WTC11 (cell line): ENCODE results near the gene GET4. TPM values are rescaled to one million over a fixed set of nuclear protein-coding genes. Genes with fewer than 3 reads are reported as not detected.

Experiments used
- ATAC-seq: fragments of 200-7000 bp; cut with Tn5 transposase; 2 replicates; pipeline ENCODE4 v1.10.0; 2021; ENCODE audit warnings: mild to moderate bottlenecking, moderate library complexity
- CTCF ChIA-PET: fragments of 300-600 bp; sonication (Branson Sonifier 250); formaldehyde crosslinking; loops from one replicate; lab custom pipeline; 2021; ENCODE audit warnings: antibody characterized with exemption; lab: Charles Lee
- POLR2A ChIA-PET: fragments of 350-600 bp; sonication (Branson Sonifier 250); formaldehyde crosslinking; loops from one replicate; lab custom pipeline; 2021; ENCODE audit warnings: antibody characterized with exemption; lab: Charles Lee
- DNase-seq: peaks from one replicate; pipeline ENCODE4 v3.0.0; 2021; ENCODE audit warnings: low spot score
- H3K27ac Mint-ChIP-seq: 2 replicates; pipeline ENCODE4 v1.8.0; 2021; ENCODE audit warnings: mixed read lengths
- H3K27me3 Mint-ChIP-seq: 2 replicates; pipeline ENCODE4 v1.8.0; 2021; ENCODE audit warnings: low read depth, mild to moderate bottlenecking, moderate library complexity, mixed read lengths
- H3K36me3 Mint-ChIP-seq: 2 replicates; pipeline ENCODE4 v1.8.0; 2021; ENCODE audit warnings: mixed read lengths
- H3K4me1 Mint-ChIP-seq: 2 replicates; pipeline ENCODE4 v1.8.0; 2022; ENCODE audit warnings: mixed read lengths
- H3K4me3 Mint-ChIP-seq: 2 replicates; pipeline ENCODE4 v1.8.0; 2021; ENCODE audit warnings: mild to moderate bottlenecking, moderate library complexity, mixed read lengths
- H3K9me3 Mint-ChIP-seq: 2 replicates; pipeline ENCODE4 v1.8.0; 2021; ENCODE audit warnings: mixed read lengths
- ARID4B ChIP-seq: sonication (generic); formaldehyde crosslinking; IDR thresholded peaks from 2 replicates; pipeline ENCODE4 v1.8.0; 2023; ENCODE audit warnings: missing genetic modification reagents, mild to moderate bottlenecking, borderline replicate concordance
- ATF2 ChIP-seq: sonication (generic); formaldehyde crosslinking; IDR thresholded peaks from 2 replicates; pipeline ENCODE4 v1.8.1; 2022; ENCODE audit warnings: low read depth, missing genetic modification reagents, borderline replicate concordance
- ATF3 ChIP-seq: sonication (generic); formaldehyde crosslinking; conservative IDR thresholded peaks from 2 replicates; pipeline ENCODE4 v1.8.1; 2022; ENCODE audit warnings: mild to moderate bottlenecking, missing genetic modification reagents
- ATF6 ChIP-seq: sonication (generic); formaldehyde crosslinking; IDR thresholded peaks from 2 replicates; pipeline ENCODE4 v1.8.1; 2023; ENCODE audit warnings: mild to moderate bottlenecking, missing genetic modification reagents
- CBFB ChIP-seq: sonication (generic); formaldehyde crosslinking; IDR thresholded peaks from 2 replicates; pipeline ENCODE4 v1.8.1; 2022; ENCODE audit warnings: mild to moderate bottlenecking, low read depth, missing genetic modification reagents
- CREB1 ChIP-seq: sonication (generic); formaldehyde crosslinking; IDR thresholded peaks from 2 replicates; pipeline ENCODE4 v1.8.0; 2023; ENCODE audit warnings: mild to moderate bottlenecking, missing genetic modification reagents
- E2F4 ChIP-seq: sonication (generic); formaldehyde crosslinking; IDR thresholded peaks from 2 replicates; pipeline ENCODE4 v1.8.1; 2022; ENCODE audit warnings: low read depth, mild to moderate bottlenecking, moderate library complexity, missing genetic modification reagents, borderline replicate concordance
- FOXK1 ChIP-seq: sonication (generic); formaldehyde crosslinking; IDR thresholded peaks from 2 replicates; pipeline ENCODE4 v1.8.0; 2022; ENCODE audit warnings: mild to moderate bottlenecking, moderate library complexity, missing genetic modification reagents
- FOXP1 ChIP-seq: sonication (generic); formaldehyde crosslinking; IDR thresholded peaks from 2 replicates; pipeline ENCODE4 v1.8.0; 2022; ENCODE audit warnings: missing genetic modification reagents, mild to moderate bottlenecking, moderate library complexity, borderline replicate concordance
- GRHL2 ChIP-seq: fragments of 250-450 bp; sonication (Bioruptor Pico); IDR thresholded peaks from 2 replicates; pipeline ENCODE4 v1.8.0; 2022; ENCODE audit warnings: mild to moderate bottlenecking, moderate library complexity; ENCODE audit not compliant: insufficient replicate concordance, severe bottlenecking
- HMGXB4 ChIP-seq: sonication (generic); formaldehyde crosslinking; IDR thresholded peaks from 2 replicates; pipeline ENCODE4 v1.8.1; 2023; ENCODE audit warnings: mild to moderate bottlenecking, moderate library complexity, missing genetic modification reagents
- NR2C2 ChIP-seq: sonication (generic); formaldehyde crosslinking; IDR thresholded peaks from 2 replicates; pipeline ENCODE4 v1.8.0; 2022; ENCODE audit warnings: mild to moderate bottlenecking, missing genetic modification reagents
- NR3C1 ChIP-seq: sonication (generic); formaldehyde crosslinking; conservative IDR thresholded peaks from 2 replicates; pipeline ENCODE4 v1.8.1; 2023; ENCODE audit warnings: low read depth, mild to moderate bottlenecking, missing genetic modification reagents
- OVOL2 ChIP-seq: fragments of 250-450 bp; sonication (Bioruptor Pico); IDR thresholded peaks from 2 replicates; pipeline ENCODE4 v1.9.0; 2021; ENCODE audit warnings: mild to moderate bottlenecking, borderline replicate concordance
- TCF7 ChIP-seq: sonication (generic); formaldehyde crosslinking; IDR thresholded peaks from 2 replicates; pipeline ENCODE4 v1.8.0; 2022; ENCODE audit warnings: mild to moderate bottlenecking, low read depth, missing genetic modification reagents, moderate library complexity
- TEAD4 ChIP-seq: sonication (generic); formaldehyde crosslinking; IDR thresholded peaks from 2 replicates; pipeline ENCODE4 v1.8.0; 2022; ENCODE audit warnings: mild to moderate bottlenecking, missing genetic modification reagents
- TP53 ChIP-seq: sonication (generic); formaldehyde crosslinking; IDR thresholded peaks from 2 replicates; pipeline ENCODE4 v1.8.1; 2023; ENCODE audit warnings: mild to moderate bottlenecking, missing genetic modification reagents
- USF2 ChIP-seq: sonication (generic); formaldehyde crosslinking; IDR thresholded peaks from 2 replicates; pipeline ENCODE4 v1.8.1; 2023; ENCODE audit warnings: mild to moderate bottlenecking, missing genetic modification reagents, moderate library complexity
- ZNF232 ChIP-seq: sonication (generic); formaldehyde crosslinking; IDR thresholded peaks from 2 replicates; pipeline ENCODE4 v1.8.0; 2022; ENCODE audit warnings: mild to moderate bottlenecking, missing genetic modification reagents
- ZNF263 ChIP-seq: sonication (generic); formaldehyde crosslinking; IDR thresholded peaks from 2 replicates; pipeline ENCODE4 v1.8.1; 2022; ENCODE audit warnings: low read depth, mild to moderate bottlenecking, moderate library complexity, missing genetic modification reagents
- total RNA-seq: library from RNA; stranded (reverse); gene quantifications from 3 replicates; pipeline ENCODE4 v1.2.3, GENCODE V29; 2021

GET4 gene
- total RNA-seq, 1 experiment from 2014 or later = 73.0 TPM

- POLR2A ChIA-PET = interaction anchor here (0.7 kb wide), 1 partner anchor 163 kb away, joined by 3 read pairs; no protein-coding TSS in a partner anchor
- Mint-ChIP-seq H3K36me3 (peaks cover 8% of the 10 kb centered on the region), H3K4me3 (no peak overlapping the region)
- no peak for TF ChIP-seq GRHL2
- TF ChIP-seq TEAD4 (CRISPR knock-in tag) = no peak
- no peak for TF ChIP-seq CREB1 (CRISPR knock-in tag)
- no peak for TF ChIP-seq E2F4
- no peak for TF ChIP-seq USF2 (CRISPR knock-in tag)
- no peak for TF ChIP-seq FOXP1 (CRISPR knock-in tag)
- TF ChIP-seq HMGXB4 (CRISPR knock-in tag) = no peak
- TF ChIP-seq, all 79 proteins: peak for 0
- no peaks in the 10 kb centered on the region for H3K9me3 Mint-ChIP-seq
- no peaks in the 10 kb centered on the region for H3K27me3 Mint-ChIP-seq
- peak overlapping the region; percentile 26; the same call in 1 of the 2 replicates for H3K27ac Mint-ChIP-seq
- ATAC-seq (0 out of 2 replicates have a peak, but pooled peaks have one; percentile 25), DNase-seq (no peak)
- H3K4me1 Mint-ChIP-seq = peaks cover 62% of the 10 kb centered on the region
- CTCF ChIA-PET = interaction anchor here (0.6 to 1.8 kb wide), 5 partner anchors 11 to 129 kb away, joined by 3 to 9 read pairs (median 3); no protein-coding TSS in a partner anchor
Observed at GRCh38 chr7:828793-829561, 47.4 kb upstream of the GET4 start.

GRCh38 chr7:830069-830468 is 46.3 kb upstream of the GET4 start:
- CTCF ChIA-PET = interaction anchor here (0.9 to 1.8 kb wide), 3 partner anchors 12 to 60 kb away, joined by 3 to 9 read pairs (median 7); no protein-coding TSS in a partner anchor
- peaks cover 11% of the 10 kb centered on the region for H3K36me3 Mint-ChIP-seq

More at GRCh38 chr7:830069-830468, 46.3 kb upstream of the GET4 start:
- DNase-seq (no peak), ATAC-seq (no peak)
- Mint-ChIP-seq H3K27ac (peak overlapping the region; percentile 93), H3K27me3 (no peaks in the 10 kb centered on the region), H3K4me3 (no peak overlapping the region), H3K4me1 (peaks cover 58% of the 10 kb centered on the region), H3K9me3 (no peaks in the 10 kb centered on the region)
- TF ChIP-seq TP53 = no peak
- no peak for TF ChIP-seq ZNF263 (CRISPR knock-in tag)
- no peak for TF ChIP-seq NR3C1
- no peak for TF ChIP-seq ATF2 (CRISPR knock-in tag)
- TF ChIP-seq CBFB (CRISPR knock-in tag) = no peak
- TF ChIP-seq NR2C2 (CRISPR knock-in tag) = no peak
- no peak for TF ChIP-seq FOXK1
- TF ChIP-seq OVOL2 (CRISPR knock-in tag) = no peak
- no peak for TF ChIP-seq TCF7
- no peak for TF ChIP-seq ATF6 (CRISPR knock-in tag)
- TF ChIP-seq ATF3 (CRISPR knock-in tag) = no peak
- no peak for TF ChIP-seq ARID4B (CRISPR knock-in tag)
- TF ChIP-seq ZNF232 (CRISPR knock-in tag) = no peak
- POLR2A ChIA-PET = interaction anchor here (0.7 kb wide), 1 partner anchor 164 kb away, joined by 3 read pairs; no protein-coding TSS in a partner anchor
